GM13976 (cell line): ENCODE results near the gene RERE.

Experiments used
- DNase-seq: peaks from one replicate; pipeline ENCODE4 v3.0.0; 2012; ENCODE audit warnings: low spot score
- in situ Hi-C: fragments of 300-500 bp; cut with MboI; formaldehyde crosslinking; loops from one replicate; pipeline ENCODE4 v1.12.0; 2022; ENCODE audit warnings: low sequenced_read_pairs, mixed read lengths, inconsistent platforms; ENCODE audit not compliant: unreplicated experiment
- TF ChIP-seq, protein P1 (sequence below): IDR thresholded peaks from 2 replicates; pipeline ENCODE4 v1.5.1; 2012; ENCODE audit warnings: borderline replicate concordance, mild to moderate bottlenecking; ENCODE audit not compliant: insufficient read depth; ENCODE audit errors: extremely low read depth, missing control alignments, control extremely low read depth

The RERE gene

DNA sequence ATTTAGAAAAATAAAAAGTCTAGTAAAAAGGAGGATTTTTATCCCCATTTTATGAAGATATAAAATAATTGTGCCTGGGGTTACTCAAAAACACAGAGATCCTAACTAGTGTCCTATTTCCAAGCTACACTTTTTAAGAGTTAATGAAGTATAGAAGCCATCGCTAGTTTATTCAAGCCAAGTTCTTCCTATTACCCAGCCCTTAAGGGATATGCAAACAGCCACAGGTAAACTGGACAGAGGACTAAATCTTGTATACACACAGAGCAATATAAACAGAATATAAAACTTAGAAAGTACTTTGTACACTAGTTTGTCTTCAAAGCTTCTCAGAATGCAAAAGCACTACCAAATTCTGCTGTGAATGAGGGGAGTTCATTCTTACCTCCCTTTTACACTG, 111.1 kb downstream of the RERE start:
- DNase-seq: no peak
- TF ChIP-seq, protein P1, sequence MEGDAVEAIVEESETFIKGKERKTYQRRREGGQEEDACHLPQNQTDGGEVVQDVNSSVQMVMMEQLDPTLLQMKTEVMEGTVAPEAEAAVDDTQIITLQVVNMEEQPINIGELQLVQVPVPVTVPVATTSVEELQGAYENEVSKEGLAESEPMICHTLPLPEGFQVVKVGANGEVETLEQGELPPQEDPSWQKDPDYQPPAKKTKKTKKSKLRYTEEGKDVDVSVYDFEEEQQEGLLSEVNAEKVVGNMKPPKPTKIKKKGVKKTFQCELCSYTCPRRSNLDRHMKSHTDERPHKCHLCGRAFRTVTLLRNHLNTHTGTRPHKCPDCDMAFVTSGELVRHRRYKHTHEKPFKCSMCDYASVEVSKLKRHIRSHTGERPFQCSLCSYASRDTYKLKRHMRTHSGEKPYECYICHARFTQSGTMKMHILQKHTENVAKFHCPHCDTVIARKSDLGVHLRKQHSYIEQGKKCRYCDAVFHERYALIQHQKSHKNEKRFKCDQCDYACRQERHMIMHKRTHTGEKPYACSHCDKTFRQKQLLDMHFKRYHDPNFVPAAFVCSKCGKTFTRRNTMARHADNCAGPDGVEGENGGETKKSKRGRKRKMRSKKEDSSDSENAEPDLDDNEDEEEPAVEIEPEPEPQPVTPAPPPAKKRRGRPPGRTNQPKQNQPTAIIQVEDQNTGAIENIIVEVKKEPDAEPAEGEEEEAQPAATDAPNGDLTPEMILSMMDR: no peak
- in situ Hi-C loops: no loop called here

DNA sequence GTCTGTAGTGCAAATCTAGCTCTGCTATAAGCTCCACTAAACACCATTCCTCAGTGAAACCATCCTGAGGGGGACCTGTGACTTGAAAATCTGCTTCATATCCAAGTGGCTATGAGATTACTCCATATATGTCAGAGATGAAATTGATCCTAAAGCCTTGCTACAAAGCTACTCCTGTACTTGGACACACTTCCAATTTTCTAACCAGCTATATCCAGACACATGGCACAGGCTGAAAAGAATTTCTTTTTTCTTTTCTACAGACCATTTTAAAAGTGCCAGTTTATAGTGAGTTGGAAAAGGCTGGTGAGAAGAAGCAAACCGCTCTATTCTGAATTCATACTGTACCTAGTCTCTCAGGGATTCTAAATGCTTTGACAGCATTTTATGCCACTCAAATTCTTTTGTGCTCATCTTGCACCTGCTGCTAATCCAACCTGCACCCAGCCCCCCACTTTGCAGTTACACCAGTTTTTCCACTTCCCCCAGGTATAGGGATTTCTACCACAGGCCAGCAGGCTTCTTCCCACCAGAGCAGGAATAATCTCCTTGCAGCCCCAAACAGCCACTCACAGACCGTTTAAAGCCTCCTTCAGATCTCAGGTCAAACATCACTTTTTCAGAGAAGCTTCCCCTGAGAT, 112.5 kb downstream of the RERE start:
- in situ Hi-C loops: no loop called here
- TF ChIP-seq, protein P1: no peak
- no peak for DNase-seq

DNA sequence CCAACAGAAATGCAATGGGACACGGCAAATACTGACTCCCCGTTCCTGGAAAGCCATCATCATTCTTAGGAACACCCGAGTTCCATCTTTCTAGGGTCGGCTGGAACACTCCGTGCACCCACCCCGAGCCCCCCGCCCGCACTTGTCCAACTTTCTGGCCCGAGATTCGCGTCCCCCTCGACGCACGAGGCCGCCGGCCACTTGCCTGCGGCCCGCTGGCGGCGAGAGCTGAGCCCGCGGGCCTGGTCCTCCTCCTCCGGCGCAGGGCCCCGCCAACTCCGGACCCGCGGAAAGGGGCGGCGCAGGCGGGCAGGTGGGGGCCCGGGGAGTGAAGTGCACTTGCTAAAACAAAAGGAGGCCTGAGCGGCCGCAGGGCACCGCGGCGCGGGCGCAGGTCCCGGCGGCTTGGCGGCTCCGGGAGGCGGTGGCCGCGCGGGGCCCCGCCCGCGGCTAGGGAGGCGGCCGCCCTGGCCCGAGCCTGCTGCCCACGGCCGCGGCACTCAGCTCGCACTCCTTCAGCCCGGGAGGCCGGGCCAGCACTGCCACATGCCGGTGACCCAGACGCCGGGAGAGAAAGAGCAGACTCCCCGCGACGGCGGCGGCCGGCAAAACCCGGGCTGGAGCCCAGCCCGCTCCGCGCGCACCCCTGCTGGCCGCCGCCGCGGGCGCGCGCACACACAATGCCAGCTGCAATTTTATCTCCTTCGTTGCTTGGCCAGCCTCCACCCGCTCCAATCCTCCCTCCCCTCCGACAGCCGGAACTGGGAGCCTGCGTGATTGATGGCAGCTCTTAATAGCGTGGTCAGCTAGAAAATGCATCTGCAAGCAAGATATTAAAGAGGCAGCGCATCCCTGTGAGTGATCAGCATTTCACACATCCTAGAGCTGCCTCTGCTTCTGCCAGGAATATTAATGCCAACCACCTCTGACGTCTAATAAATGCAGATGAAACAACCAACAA, 114.3 kb downstream of the RERE start:
- in situ Hi-C loops: no loop called here
- TF ChIP-seq, protein P1: peak; percentile 40
- DNase-seq: peak; percentile 89

DNA sequence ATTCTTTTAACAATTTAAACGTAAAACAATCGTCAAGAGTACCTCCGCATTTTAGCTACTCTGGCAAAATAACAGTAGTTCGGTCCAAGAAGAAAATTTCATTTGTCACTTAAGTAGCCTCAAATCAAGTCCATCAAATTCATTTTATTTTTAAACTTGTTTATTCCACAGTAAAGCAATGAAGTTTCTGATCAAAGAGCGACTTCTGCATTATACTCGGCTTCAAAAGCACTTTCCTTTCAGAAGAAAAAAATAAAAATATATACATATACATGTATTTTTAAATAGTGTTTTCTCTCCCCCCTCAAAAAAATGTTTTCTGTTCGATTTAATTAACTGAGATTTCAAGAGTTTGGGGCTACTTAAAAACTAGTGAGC, 115.0 kb downstream of the RERE start:
- in situ Hi-C loops: no loop called here
- TF ChIP-seq, protein P1: no peak
- no peak for DNase-seq

DNA sequence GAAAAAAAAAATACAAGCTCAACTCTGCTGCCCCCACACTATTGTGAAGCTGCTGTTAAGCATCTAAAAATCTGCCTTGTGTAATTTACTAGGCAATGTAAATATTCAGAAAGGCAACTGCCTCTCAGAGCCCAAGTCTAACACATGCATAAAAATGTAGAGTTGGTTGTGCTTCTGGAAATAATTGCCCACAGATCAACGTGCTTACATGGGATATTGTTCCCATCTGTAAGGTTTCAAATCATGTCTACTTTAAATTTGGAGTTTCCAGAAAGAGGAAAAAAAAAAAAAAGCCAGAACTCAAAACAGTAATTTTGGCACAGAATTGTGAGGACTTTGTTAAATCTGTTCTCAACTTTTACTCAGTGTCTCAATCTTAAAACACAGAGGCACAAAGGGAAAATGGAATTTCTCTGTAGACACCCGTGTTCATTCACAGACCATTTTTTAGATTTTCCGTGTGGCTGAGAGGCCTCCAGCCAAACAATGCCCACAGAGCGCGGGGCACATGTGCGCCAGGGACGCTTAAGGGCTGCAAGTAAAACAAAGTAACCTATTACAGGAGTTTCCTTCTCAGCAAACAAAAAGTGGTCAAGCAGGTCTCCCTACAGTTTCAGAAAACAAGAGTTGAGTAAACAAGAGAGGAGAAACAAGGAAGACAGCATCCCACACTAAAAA, 115.5 kb downstream of the RERE start:
- peak; percentile 42 for DNase-seq
- in situ Hi-C loops: no loop called here
- TF ChIP-seq, protein P1: no peak

DNA sequence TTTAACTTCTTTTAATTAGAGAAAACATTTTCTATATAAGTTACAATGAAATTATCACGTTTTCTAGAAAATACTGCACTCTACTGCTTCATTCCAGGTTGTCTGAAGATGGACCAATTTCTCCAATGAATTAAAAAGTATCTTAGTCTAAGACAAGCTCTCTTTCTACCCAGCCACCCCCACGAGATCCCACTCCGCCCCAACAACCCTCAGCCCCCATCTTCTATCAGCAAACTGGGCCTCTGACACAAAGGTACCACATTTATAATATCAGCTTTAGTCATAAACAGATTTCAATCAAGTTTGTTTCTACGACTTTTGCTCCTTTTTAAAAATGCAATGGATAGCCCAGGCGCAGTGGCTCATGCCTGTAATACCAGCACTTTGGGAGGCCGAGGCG, 117.8 kb downstream of the RERE start:
- DNase-seq: no peak
- in situ Hi-C loops: no loop called here
- TF ChIP-seq, protein P1: no peak
